Measurements from ENCODE around the gene RUNX3. TPM values are rescaled to one million over a fixed set of nuclear protein-coding genes. Genes with fewer than 3 reads are reported as not detected.

RUNX3 gene
- total RNA-seq, 1 experiment from 2014 or later: 1.1 TPM

DNA sequence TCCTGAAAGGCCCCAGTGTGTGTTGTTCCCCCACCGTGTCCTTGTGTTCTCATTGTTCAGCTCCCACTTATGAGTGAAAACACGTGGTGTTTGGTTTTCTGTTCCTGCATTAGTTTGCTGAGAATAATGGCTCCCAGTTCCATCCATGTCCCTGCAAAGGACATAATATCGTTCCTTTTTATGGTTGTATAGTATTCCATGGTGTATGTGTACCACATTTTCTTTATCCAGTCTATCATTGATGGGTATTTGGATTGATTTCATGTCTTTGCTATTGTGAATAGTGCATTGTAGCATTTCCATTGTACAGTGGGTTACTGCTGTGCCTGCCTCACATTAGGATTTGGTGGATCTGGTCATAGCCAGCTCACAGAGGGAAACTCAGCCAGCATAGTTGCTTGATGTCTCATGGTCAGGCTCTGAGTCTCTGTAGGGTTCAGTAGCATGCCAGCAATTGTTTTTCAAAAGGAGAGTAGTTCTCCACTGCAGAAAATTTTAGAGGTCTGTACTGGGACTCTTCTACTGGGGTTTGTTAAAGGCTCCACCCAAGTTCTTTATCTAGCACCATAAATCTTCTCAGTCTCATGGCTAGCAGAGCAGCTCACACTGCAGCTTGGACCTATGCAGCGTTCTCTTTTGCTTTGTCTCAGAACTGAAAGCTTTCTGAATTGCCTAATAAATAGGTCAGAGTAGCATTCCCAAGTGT, 41.0 kb downstream of the RUNX3 start:
- Histone ChIP-seq H3K4me3 (ENCODE audit: low read depth, low read length) (no peak overlapping the region), H3K9me3 (no peaks in the 10 kb centered on the region), H3K27me3 (replicated peaks; ENCODE audit: control insufficient read depth, insufficient read depth, low read length) (no peaks in the 10 kb centered on the region), H3K4me1 (no peaks in the 10 kb centered on the region), H3K36me3 (ENCODE audit: control insufficient read depth, insufficient read depth, low read length) (no peaks in the 10 kb centered on the region)
- Mint-ChIP-seq H3K4me1 (ENCODE audit: low read depth, unreplicated experiment) (no peaks in the 10 kb centered on the region), H3K27me3 (ENCODE audit: insufficient read depth, unreplicated experiment) (peaks cover 3% of the 10 kb centered on the region), H3K27ac (ENCODE audit: unreplicated experiment) (no peak overlapping the region), H3K4me3 (ENCODE audit: unreplicated experiment) (no peak overlapping the region), H3K9me3 (ENCODE audit: unreplicated experiment) (peaks cover 9% of the 10 kb centered on the region), H3K36me3 (ENCODE audit: insufficient read depth, unreplicated experiment) (no peaks in the 10 kb centered on the region)
- DNase-seq: no peak
- TF ChIP-seq, protein P1, sequence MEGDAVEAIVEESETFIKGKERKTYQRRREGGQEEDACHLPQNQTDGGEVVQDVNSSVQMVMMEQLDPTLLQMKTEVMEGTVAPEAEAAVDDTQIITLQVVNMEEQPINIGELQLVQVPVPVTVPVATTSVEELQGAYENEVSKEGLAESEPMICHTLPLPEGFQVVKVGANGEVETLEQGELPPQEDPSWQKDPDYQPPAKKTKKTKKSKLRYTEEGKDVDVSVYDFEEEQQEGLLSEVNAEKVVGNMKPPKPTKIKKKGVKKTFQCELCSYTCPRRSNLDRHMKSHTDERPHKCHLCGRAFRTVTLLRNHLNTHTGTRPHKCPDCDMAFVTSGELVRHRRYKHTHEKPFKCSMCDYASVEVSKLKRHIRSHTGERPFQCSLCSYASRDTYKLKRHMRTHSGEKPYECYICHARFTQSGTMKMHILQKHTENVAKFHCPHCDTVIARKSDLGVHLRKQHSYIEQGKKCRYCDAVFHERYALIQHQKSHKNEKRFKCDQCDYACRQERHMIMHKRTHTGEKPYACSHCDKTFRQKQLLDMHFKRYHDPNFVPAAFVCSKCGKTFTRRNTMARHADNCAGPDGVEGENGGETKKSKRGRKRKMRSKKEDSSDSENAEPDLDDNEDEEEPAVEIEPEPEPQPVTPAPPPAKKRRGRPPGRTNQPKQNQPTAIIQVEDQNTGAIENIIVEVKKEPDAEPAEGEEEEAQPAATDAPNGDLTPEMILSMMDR (IDR thresholded peaks at IDR 0.05; ENCODE audit: insufficient read depth in 1 of 2, low read depth in 1 of 2, low read length in 1 of 2, severe bottlenecking in 1 of 2, unreplicated experiment in 1 of 2): no peak
- ChIA-PET POLR2A (no interaction called here), CTCF (no interaction called here)
- no TSS peak for BruUV-seq (replicated peaks)
- intact Hi-C loops (cut with micrococcal nuclease; ENCODE audit: unreplicated experiment): no loop called here

- BruUV-seq (replicated peaks): no TSS peak
- H3K27me3 ChIP-seq (replicated peaks; ENCODE audit: control insufficient read depth, insufficient read depth, low read length): no peaks in the 10 kb centered on the region
- Mint-ChIP-seq H3K27me3 (ENCODE audit: insufficient read depth, unreplicated experiment) (peaks cover 3% of the 10 kb centered on the region), H3K4me1 (ENCODE audit: low read depth, unreplicated experiment) (no peaks in the 10 kb centered on the region), H3K9me3 (ENCODE audit: unreplicated experiment) (peaks cover 9% of the 10 kb centered on the region), H3K27ac (ENCODE audit: unreplicated experiment) (no peak overlapping the region), H3K36me3 (ENCODE audit: insufficient read depth, unreplicated experiment) (no peaks in the 10 kb centered on the region), H3K4me3 (ENCODE audit: unreplicated experiment) (no peak overlapping the region)
- TF ChIP-seq, protein P1 (IDR thresholded peaks at IDR 0.05; ENCODE audit: insufficient read depth in 1 of 2, low read depth in 1 of 2, low read length in 1 of 2, severe bottlenecking in 1 of 2, unreplicated experiment in 1 of 2): no peak
- no peaks in the 10 kb centered on the region for H3K36me3 ChIP-seq (ENCODE audit: control insufficient read depth, insufficient read depth, low read length)
- no peaks in the 10 kb centered on the region for H3K4me1 ChIP-seq
- ChIA-PET POLR2A (no interaction called here), CTCF (no interaction called here)
- H3K9me3 ChIP-seq: no peaks in the 10 kb centered on the region
- no peak overlapping the region for H3K4me3 ChIP-seq (ENCODE audit: low read depth, low read length)
- no peak for DNase-seq
- intact Hi-C loops (cut with micrococcal nuclease; ENCODE audit: unreplicated experiment): no loop called here
Observed at GRCh38 chr1:24888061-24888970, 41.8 kb downstream of the RUNX3 start.

GRCh38 chr1:24886241-24886640, 43.8 kb downstream of the RUNX3 start:
- intact Hi-C loops (cut with micrococcal nuclease; ENCODE audit: unreplicated experiment): no loop called here
- no peak for DNase-seq
- POLR2A ChIA-PET: no interaction called here
- CTCF ChIA-PET: interaction anchor here (1.0 kb wide), 1 partner anchor 12 kb away, joined by 4 read pairs; no protein-coding TSS in a partner anchor
- no peaks in the 10 kb centered on the region for H3K4me1 Mint-ChIP-seq (ENCODE audit: low read depth, unreplicated experiment)
- no peaks in the 10 kb centered on the region for H3K36me3 ChIP-seq (ENCODE audit: control insufficient read depth, insufficient read depth, low read length)
- TF ChIP-seq, protein P1 (IDR thresholded peaks at IDR 0.05; ENCODE audit: insufficient read depth in 1 of 2, low read depth in 1 of 2, low read length in 1 of 2, severe bottlenecking in 1 of 2, unreplicated experiment in 1 of 2): no peak
- H3K9me3 Mint-ChIP-seq (ENCODE audit: unreplicated experiment): no peaks in the 10 kb centered on the region
- H3K27me3 Mint-ChIP-seq (ENCODE audit: insufficient read depth, unreplicated experiment): peaks cover 3% of the 10 kb centered on the region
- no peaks in the 10 kb centered on the region for H3K4me1 ChIP-seq
- no peaks in the 10 kb centered on the region for H3K9me3 ChIP-seq
- H3K4me3 ChIP-seq (ENCODE audit: low read depth, low read length): no peak overlapping the region
- no peak overlapping the region for H3K4me3 Mint-ChIP-seq (ENCODE audit: unreplicated experiment)
- no TSS peak for BruUV-seq (replicated peaks)
- H3K27me3 ChIP-seq (replicated peaks; ENCODE audit: control insufficient read depth, insufficient read depth, low read length): no peaks in the 10 kb centered on the region
- no peak overlapping the region for H3K27ac Mint-ChIP-seq (ENCODE audit: unreplicated experiment)
- H3K36me3 Mint-ChIP-seq (ENCODE audit: insufficient read depth, unreplicated experiment): no peaks in the 10 kb centered on the region

Data from Caco-2 (cell line).